ENCODE results near the gene CRYBG1.
"Not testable (repeated sequence)": the region's sequence is repeated elsewhere in the genome, so short reads cannot be mapped to it uniquely, and the experiment has no call there.

Gene CRYBG1

DNA sequence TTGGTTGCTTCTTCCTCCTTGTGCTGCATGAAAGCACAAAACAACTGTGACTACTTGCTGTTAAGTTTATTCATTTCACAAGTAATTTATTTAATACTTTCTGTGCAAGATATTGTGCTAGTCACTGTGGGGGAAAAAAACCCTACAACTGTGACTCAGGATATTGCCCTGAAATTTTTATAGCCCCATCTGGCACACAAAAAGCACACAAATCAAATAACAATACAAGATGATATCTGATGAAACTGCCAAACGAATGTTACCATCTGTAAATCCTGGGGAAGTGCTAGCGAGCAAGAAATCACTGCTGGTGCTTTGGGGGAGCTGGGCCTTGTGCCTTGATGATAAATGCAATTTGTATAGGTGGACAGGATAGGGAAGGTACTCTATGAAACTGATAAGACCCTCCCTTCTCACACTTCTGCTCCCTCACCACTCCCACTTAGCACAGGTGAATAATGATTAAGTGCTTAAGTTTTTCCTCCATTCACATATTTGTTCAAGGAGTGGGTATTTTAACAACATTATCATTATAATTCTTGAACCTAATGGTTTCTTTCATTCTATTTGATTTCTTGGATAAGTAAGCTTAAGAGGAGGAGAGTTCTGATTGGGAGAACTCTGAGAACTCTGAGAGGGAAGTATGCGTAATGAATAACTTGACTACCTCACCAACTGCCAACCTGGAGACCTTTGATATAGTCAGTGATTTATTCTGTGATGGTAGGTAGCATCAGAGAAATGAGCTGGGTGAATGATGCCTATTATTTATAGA is 153.5 kb downstream of the CRYBG1 start:
- peak overlapping the region; percentile 74 for H3K4me3 ChIP-seq (ENCODE audit: low read depth, low read length)
- in situ Hi-C loops (cut with HindIII; ENCODE audit: low sequenced_read_pairs) = no loop called here
- no peak for DNase-seq (ENCODE audit: low read depth)
- TF ChIP-seq, protein P1, sequence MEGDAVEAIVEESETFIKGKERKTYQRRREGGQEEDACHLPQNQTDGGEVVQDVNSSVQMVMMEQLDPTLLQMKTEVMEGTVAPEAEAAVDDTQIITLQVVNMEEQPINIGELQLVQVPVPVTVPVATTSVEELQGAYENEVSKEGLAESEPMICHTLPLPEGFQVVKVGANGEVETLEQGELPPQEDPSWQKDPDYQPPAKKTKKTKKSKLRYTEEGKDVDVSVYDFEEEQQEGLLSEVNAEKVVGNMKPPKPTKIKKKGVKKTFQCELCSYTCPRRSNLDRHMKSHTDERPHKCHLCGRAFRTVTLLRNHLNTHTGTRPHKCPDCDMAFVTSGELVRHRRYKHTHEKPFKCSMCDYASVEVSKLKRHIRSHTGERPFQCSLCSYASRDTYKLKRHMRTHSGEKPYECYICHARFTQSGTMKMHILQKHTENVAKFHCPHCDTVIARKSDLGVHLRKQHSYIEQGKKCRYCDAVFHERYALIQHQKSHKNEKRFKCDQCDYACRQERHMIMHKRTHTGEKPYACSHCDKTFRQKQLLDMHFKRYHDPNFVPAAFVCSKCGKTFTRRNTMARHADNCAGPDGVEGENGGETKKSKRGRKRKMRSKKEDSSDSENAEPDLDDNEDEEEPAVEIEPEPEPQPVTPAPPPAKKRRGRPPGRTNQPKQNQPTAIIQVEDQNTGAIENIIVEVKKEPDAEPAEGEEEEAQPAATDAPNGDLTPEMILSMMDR (IDR thresholded peaks at IDR 0.05; ENCODE audit: low read depth, low read length, missing control alignments) = no peak

DNA sequence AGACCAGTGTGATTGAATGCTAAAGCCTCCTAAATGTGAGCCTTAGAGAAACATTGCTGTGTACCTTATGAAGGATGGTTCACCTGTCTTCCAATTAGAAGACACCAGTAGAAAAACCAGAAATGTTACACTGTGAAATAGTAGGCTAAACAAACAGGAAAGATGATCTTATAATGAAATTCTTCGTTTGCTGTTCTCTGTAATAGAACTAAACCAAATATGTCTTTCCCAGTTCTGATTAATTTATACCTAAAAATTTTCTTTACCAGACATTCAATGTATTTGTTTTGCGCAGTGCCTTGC is 154.0 kb downstream of the CRYBG1 start:
- no peak for DNase-seq (ENCODE audit: low read depth)
- no peak overlapping the region for H3K4me3 ChIP-seq (ENCODE audit: low read depth, low read length)
- TF ChIP-seq, protein P1 (IDR thresholded peaks at IDR 0.05; ENCODE audit: low read depth, low read length, missing control alignments) = no peak
- in situ Hi-C loops (cut with HindIII; ENCODE audit: low sequenced_read_pairs) = no loop called here

DNA sequence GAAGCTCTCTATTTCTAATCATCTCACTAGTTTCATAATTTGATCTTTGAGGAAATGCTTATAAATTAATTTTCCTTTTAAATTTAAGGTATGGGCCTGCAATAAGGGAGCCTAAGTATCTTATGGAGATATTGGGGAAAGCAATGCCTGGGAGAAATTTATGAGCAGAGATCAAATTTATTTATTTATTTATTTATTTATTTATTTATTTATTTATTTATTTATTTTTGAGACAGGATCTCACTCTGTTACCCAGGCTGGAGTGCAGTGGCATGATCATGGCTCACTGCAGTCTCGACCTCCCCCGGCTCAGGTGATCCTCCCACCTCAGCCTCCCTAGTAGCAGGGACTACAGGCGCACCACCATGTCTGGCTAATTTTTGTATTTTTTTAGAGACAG is 155.1 kb downstream of the CRYBG1 start:
- in situ Hi-C loops (cut with HindIII; ENCODE audit: low sequenced_read_pairs); H3K4me3 ChIP-seq (ENCODE audit: low read depth, low read length); DNase-seq (ENCODE audit: low read depth): not testable (repeated sequence)

DNA sequence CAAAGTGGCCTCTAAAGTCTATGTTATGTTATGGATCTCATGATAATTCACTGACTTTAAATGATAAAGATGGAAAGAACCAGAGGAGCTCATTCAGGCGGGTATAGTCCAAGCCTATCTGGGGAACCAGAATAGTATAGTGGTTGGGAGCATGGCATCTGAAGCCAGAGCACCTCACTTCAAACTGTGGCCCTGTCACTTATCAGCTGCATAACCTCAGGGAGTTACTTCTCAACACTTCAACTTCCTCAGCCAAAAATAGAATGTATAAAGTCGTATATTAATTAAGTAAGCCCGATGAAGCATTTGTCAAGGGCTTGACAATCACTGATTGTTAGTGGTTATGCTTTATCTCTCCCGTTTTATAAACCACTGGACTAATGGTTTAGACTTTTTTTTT is 156.1 kb downstream of the CRYBG1 start:
- in situ Hi-C loops (cut with HindIII; ENCODE audit: low sequenced_read_pairs) = no loop called here
- H3K4me3 ChIP-seq (ENCODE audit: low read depth, low read length) = no peak overlapping the region
- DNase-seq (ENCODE audit: low read depth) = no peak
- TF ChIP-seq, protein P1 (IDR thresholded peaks at IDR 0.05; ENCODE audit: low read depth, low read length, missing control alignments) = no peak

DNA sequence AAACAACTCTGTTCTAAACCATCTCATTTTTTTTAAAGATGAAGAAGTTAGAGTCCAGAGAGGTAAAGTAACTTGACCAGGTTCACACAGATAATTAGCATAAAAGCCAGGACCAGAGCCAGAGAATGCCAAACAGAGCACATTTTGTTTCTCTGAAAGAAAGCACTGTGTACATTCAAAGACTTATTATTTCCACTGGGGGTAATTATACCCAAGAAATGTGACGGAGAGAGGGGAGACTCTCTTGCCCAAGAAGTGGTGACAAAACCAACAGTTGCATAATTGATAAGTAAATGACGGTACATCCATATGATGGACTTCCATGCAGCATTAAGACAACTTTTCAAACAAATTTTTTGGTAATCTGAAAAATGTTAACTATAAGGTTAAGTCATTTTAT is 157.2 kb downstream of the CRYBG1 start:
- H3K4me3 ChIP-seq (ENCODE audit: low read depth, low read length) = no peak overlapping the region
- in situ Hi-C loops (cut with HindIII; ENCODE audit: low sequenced_read_pairs) = no loop called here
- TF ChIP-seq, protein P1 (IDR thresholded peaks at IDR 0.05; ENCODE audit: low read depth, low read length, missing control alignments) = no peak
- no peak for DNase-seq (ENCODE audit: low read depth)

DNA sequence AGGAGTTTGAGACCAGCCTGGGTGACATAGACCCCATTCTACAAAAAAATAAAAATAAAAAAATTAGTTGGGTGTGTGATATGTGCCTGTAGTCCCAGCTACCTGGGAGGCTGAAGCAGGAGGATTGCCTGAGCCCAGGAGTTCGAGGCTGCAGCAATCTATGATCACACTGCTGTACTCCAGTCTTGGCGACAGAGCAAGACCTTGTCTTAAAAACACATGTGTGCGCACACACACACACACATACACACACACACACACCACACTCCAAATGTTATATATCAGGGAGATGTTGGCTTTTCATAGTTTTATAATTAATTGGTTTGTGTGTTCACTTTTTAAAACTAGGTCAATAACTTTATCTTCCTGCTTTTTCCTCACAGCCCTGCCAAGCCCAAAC is 158.2 kb downstream of the CRYBG1 start:
- no peak for DNase-seq (ENCODE audit: low read depth)
- in situ Hi-C loops (cut with HindIII; ENCODE audit: low sequenced_read_pairs) = no loop called here
- peak overlapping the region; percentile 20 for H3K4me3 ChIP-seq (ENCODE audit: low read depth, low read length)
- TF ChIP-seq, protein P1 (IDR thresholded peaks at IDR 0.05; ENCODE audit: low read depth, low read length, missing control alignments) = no peak

DNA sequence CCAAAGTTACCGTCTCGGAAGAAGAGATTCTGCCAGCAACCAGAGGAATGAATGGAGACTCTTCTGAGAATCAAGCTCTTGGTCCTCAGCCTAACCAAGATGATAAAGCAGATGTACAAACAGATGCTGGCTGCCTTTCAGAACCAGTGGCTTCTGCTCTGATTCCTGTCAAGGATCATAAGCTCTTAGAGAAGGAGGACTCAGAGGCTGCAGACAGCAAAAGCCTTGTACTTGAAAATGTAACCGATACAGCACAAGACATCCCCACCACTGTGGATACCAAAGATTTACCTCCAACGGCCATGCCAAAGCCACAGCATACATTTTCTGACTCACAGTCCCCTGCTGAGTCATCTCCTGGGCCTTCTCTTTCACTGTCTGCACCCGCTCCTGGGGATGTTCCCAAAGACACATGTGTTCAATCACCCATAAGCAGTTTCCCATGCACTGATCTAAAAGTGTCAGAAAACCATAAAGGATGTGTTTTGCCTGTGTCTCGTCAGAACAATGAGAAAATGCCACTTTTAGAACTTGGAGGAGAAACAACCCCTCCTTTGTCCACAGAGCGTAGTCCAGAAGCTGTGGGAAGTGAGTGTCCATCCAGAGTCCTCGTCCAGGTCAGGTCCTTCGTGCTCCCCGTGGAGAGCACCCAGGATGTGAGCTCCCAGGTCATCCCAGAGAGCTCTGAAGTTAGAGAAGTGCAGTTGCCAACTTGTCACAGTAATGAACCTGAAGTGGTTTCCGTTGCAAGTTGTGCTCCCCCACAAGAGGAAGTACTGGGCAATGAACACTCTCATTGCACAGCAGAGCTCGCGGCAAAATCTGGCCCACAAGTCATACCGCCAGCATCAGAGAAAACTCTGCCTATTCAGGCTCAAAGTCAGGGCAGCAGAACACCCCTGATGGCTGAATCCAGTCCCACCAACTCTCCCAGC is 159.2 kb downstream of the CRYBG1 start:
- TF ChIP-seq, protein P1 (IDR thresholded peaks at IDR 0.05; ENCODE audit: low read depth, low read length, missing control alignments) = no peak
- DNase-seq (ENCODE audit: low read depth) = peak; percentile 98
- H3K4me3 ChIP-seq (ENCODE audit: low read depth, low read length) = peak overlapping the region; percentile 20
- in situ Hi-C loops (cut with HindIII; ENCODE audit: low sequenced_read_pairs) = no loop called here

Measured in astrocyte of the cerebellum (primary cell).